IMR-90 (cell line): ENCODE data around the gene GNAI2. TPM values are rescaled to one million over a fixed set of nuclear protein-coding genes. Genes with fewer than 3 reads are reported as not detected.

Experiments used
- ATAC-seq: fragments of 200-7000 bp; cut with Tn5 transposase; 2 replicates; pipeline ENCODE4 v1.9.1; 2020; ENCODE audit warnings: low read depth, mild to moderate bottlenecking, moderate library complexity
- BruUV-seq: library from RNA; stranded (reverse); fragments of 400-500 nt; replicated peaks from 2 replicates; lab custom pipeline; 2021; lab: Mats Ljungman, UMichigan
- CTCF ChIA-PET: fragments of 300-600 bp; formaldehyde crosslinking; extraction: SDS; loops from one replicate; lab custom pipeline; 2021; ENCODE audit warnings: antibody characterized with exemption; lab: Yijun Ruan, JAX
- POLR2A ChIA-PET: fragments of 300-600 bp; sonication (Branson Sonifier 250); formaldehyde crosslinking; loops from one replicate; lab custom pipeline; 2022; ENCODE audit warnings: antibody characterized with exemption; ENCODE audit not compliant: unreplicated experiment; lab: Charles Lee
- DNase-seq: peaks from one replicate; pipeline ENCODE4 v3.0.0; 2013
- H2AFZ ChIP-seq: replicated peaks from 2 replicates; pipeline ENCODE3; 2013; ENCODE audit warnings: low read length, mild to moderate bottlenecking; ENCODE audit not compliant: poor library complexity
- H2AK5ac ChIP-seq: 2 replicates; pipeline ENCODE4 v1.6.1; 2013; ENCODE audit warnings: low read depth, low read length, inconsistent platforms
- H2AK9ac ChIP-seq: replicated peaks from 2 replicates; pipeline ENCODE3; 2013; ENCODE audit warnings: mild to moderate bottlenecking, low read depth, low read length, moderate library complexity; ENCODE audit not compliant: poor library complexity
- H2BK120ac ChIP-seq: 2 replicates; pipeline ENCODE4 v1.6.1; 2013; ENCODE audit warnings: low read depth, low read length, inconsistent platforms
- H2BK15ac ChIP-seq: 3 replicates; pipeline ENCODE4 v1.6.1; 2013; ENCODE audit warnings: low read depth, low read length, inconsistent platforms
- H2BK20ac ChIP-seq: 2 replicates; pipeline ENCODE4 v1.6.1; 2013; ENCODE audit warnings: low read depth, mild to moderate bottlenecking, inconsistent platforms, low read length, moderate library complexity
- H2BK5ac ChIP-seq: 2 replicates; pipeline ENCODE4 v1.6.1; 2013; ENCODE audit warnings: mild to moderate bottlenecking, low read depth, low read length, inconsistent platforms; ENCODE audit not compliant: poor library complexity, severe bottlenecking
- H3K14ac ChIP-seq: replicated peaks from 2 replicates; pipeline ENCODE4 v1.6.1; 2013; ENCODE audit warnings: low read depth, low read length, inconsistent platforms
- H3K18ac ChIP-seq: 2 replicates; pipeline ENCODE4 v1.6.1; 2013; ENCODE audit warnings: low read depth, low read length, control low read depth
- H3K23ac ChIP-seq: 2 replicates; pipeline ENCODE4 v1.6.1; 2013; ENCODE audit warnings: low read depth, low read length, inconsistent platforms
- H3K27ac ChIP-seq: 2 replicates; pipeline ENCODE4 v1.5.1; 2013; ENCODE audit warnings: mild to moderate bottlenecking, control low read depth, low read length; ENCODE audit not compliant: insufficient read depth
- H3K27me3 ChIP-seq: 2 replicates; pipeline ENCODE4 v1.6.1; 2013; ENCODE audit warnings: low read length; ENCODE audit not compliant: control insufficient read depth, insufficient read depth
- H3K36me3 ChIP-seq: 2 replicates; pipeline ENCODE4 v1.6.1; 2013; ENCODE audit warnings: low read length, mixed read lengths; ENCODE audit not compliant: control insufficient read depth, insufficient read depth
- H3K4ac ChIP-seq: 2 replicates; pipeline ENCODE4 v1.6.1; 2013; ENCODE audit warnings: low read depth, low read length, inconsistent platforms
- H3K4me1 ChIP-seq: 2 replicates; pipeline ENCODE4 v1.6.1; 2013; ENCODE audit warnings: low read length, mixed read lengths; ENCODE audit not compliant: control insufficient read depth, insufficient read depth
- H3K4me2 ChIP-seq: 2 replicates; pipeline ENCODE4 v1.6.1; 2013; ENCODE audit warnings: low read depth, mild to moderate bottlenecking, control low read depth, low read length, moderate library complexity
- H3K4me3 ChIP-seq: 2 replicates; pipeline ENCODE4 v1.5.1; 2013; ENCODE audit warnings: low read depth, mild to moderate bottlenecking, control low read depth, low read length, moderate library complexity; ENCODE audit not compliant: insufficient read depth
- H3K56ac ChIP-seq: 2 replicates; pipeline ENCODE4 v1.6.1; 2013; ENCODE audit warnings: low read length, inconsistent platforms; ENCODE audit not compliant: insufficient read depth; ENCODE audit errors: extremely low read depth
- H3K79me1 ChIP-seq, 2 experiments: 2 replicates each; pipeline ENCODE4 v1.6.1; 2013; ENCODE audit warnings: low read length in 2 of 2, inconsistent platforms in 1 of 2, low read depth in 1 of 2
- H3K9ac ChIP-seq: 2 replicates; pipeline ENCODE4 v1.6.1; 2013; ENCODE audit warnings: low read depth, low read length, control low read depth
- H3K9me1 ChIP-seq: 2 replicates; pipeline ENCODE4 v1.6.1; 2013; ENCODE audit warnings: low read length, inconsistent platforms; ENCODE audit not compliant: insufficient read depth
- H3K9me3 ChIP-seq: 2 replicates; pipeline ENCODE4 v1.6.1; 2013; ENCODE audit warnings: low read length; ENCODE audit not compliant: control insufficient read depth, insufficient read depth
- H4K20me1 ChIP-seq: 2 replicates; pipeline ENCODE4 v1.6.1; 2013; ENCODE audit warnings: low read length, inconsistent platforms; ENCODE audit not compliant: insufficient read depth
- H4K5ac ChIP-seq: 2 replicates; pipeline ENCODE4 v1.6.1; 2013; ENCODE audit warnings: mild to moderate bottlenecking, low read depth, low read length, control low read depth
- H4K8ac ChIP-seq, 2 experiments: 2 replicates each; pipeline ENCODE4 v1.6.1; 2013; ENCODE audit warnings: low read depth in 2 of 2, low read length in 2 of 2, control low read depth in 1 of 2, inconsistent platforms in 1 of 2
- H4K91ac ChIP-seq: 2 replicates; pipeline ENCODE4 v1.6.1; 2013; ENCODE audit warnings: low read depth, low read length, inconsistent platforms; ENCODE audit not compliant: insufficient read depth
- BHLHE40 ChIP-seq: fragments of 150-350 bp; IDR thresholded peaks from 2 replicates; pipeline ENCODE4 v1.6.1; 2016; ENCODE audit warnings: mild to moderate bottlenecking, low read depth, low read length
- CEBPB ChIP-seq: IDR thresholded peaks from 2 replicates; pipeline ENCODE4 v1.6.1; 2012; ENCODE audit warnings: low read depth, low read length, improper control_type of control experiment
- CHD1 ChIP-seq: IDR thresholded peaks from 2 replicates; pipeline ENCODE4 v1.6.1; 2012; ENCODE audit warnings: low read depth, low read length, improper control_type of control experiment
- CTCF ChIP-seq: conservative IDR thresholded peaks from 2 replicates; pipeline ENCODE4 v1.5.1; 2012; ENCODE audit warnings: mild to moderate bottlenecking, low read depth, low read length, improper control_type of control experiment
- ELK1 ChIP-seq: fragments of 150-350 bp; IDR thresholded peaks from 2 replicates; pipeline ENCODE4 v1.6.1; 2016; ENCODE audit warnings: low read depth, mild to moderate bottlenecking, low read length, moderate library complexity, borderline replicate concordance
- FOS ChIP-seq: fragments of 150-350 bp; IDR thresholded peaks from 2 replicates; pipeline ENCODE4 v1.6.1; 2016; ENCODE audit warnings: low read depth, low read length
- MAFK ChIP-seq: IDR thresholded peaks from 2 replicates; pipeline ENCODE4 v1.6.1; 2012; ENCODE audit warnings: low read depth, low read length, improper control_type of control experiment
- MAZ ChIP-seq: IDR thresholded peaks from 2 replicates; pipeline ENCODE4 v1.6.1; 2012; ENCODE audit warnings: low read depth, mild to moderate bottlenecking, low read length, improper control_type of control experiment, moderate library complexity, borderline replicate concordance
- MXI1 ChIP-seq: IDR thresholded peaks from 2 replicates; pipeline ENCODE4 v1.6.1; 2012; ENCODE audit warnings: low read depth, mild to moderate bottlenecking, low read length, moderate library complexity, borderline replicate concordance
- NFE2L2 ChIP-seq: fragments of 150-350 bp; IDR thresholded peaks from 2 replicates; pipeline ENCODE4 v1.6.1; 2016; ENCODE audit warnings: low read depth, mild to moderate bottlenecking, low read length
- POLR2A ChIP-seq: IDR thresholded peaks from 2 replicates; pipeline ENCODE4 v1.6.1; 2012; ENCODE audit warnings: mild to moderate bottlenecking, low read depth, low read length
- RAD21 ChIP-seq: IDR thresholded peaks from 2 replicates; pipeline ENCODE4 v1.6.1; 2012; ENCODE audit warnings: low read length, improper control_type of control experiment
- RCOR1 ChIP-seq: IDR thresholded peaks from 2 replicates; pipeline ENCODE4 v1.6.1; 2012; ENCODE audit warnings: mild to moderate bottlenecking, low read length, improper control_type of control experiment; ENCODE audit not compliant: insufficient replicate concordance
- RFX5 ChIP-seq: IDR thresholded peaks from 2 replicates; pipeline ENCODE4 v1.8.0; 2012; ENCODE audit warnings: low read depth, mild to moderate bottlenecking, low read length, moderate library complexity
- SMC3 ChIP-seq: fragments of 150-350 bp; IDR thresholded peaks from 2 replicates; pipeline ENCODE4 v1.6.1; 2016; ENCODE audit warnings: low read depth, mild to moderate bottlenecking, antibody characterized with exemption, low read length, moderate library complexity
- USF2 ChIP-seq: fragments of 150-350 bp; IDR thresholded peaks from 2 replicates; pipeline ENCODE4 v1.6.1; 2017; ENCODE audit warnings: mild to moderate bottlenecking, antibody characterized with exemption, low read length, low read depth
- WGBS, 2 experiments: methylation state at CpG; one replicate each; pipeline versions ENCODE4 v1.1.5 to v1.1.7; 2013; ENCODE audit warnings: missing lambda C conversion rate in 2 of 2; ENCODE audit not compliant: insufficient read length in 1 of 2; ENCODE audit errors: extremely low coverage in 2 of 2; 5-methylcytosine and 5-hydroxymethylcytosine counted together
- dilution Hi-C: fragments of 300-500 bp; cut with HindIII; formaldehyde crosslinking; loops from one replicate; pipeline ENCODE4 v1.14.3; 2018; ENCODE audit warnings: low sequenced_read_pairs; ENCODE audit not compliant: unreplicated experiment
- in situ Hi-C: fragments of 300-500 bp; cut with MboI; formaldehyde crosslinking; loops from 3 replicates; pipeline ENCODE4 v1.14.3; 2019; ENCODE audit warnings: low sequenced_read_pairs, inconsistent platforms, mixed read lengths
- intact Hi-C: fragments of 100-400 bp; cut with micrococcal nuclease; formaldehyde crosslinking; loops from 2 replicates; pipeline ENCODE4 v1.10.0; 2022
- polyA plus RNA-seq, 3 experiments: library from polyadenylated mRNA; depleted of rRNA; stranded (reverse); fragments of >200 nt; gene quantifications; 2 replicates each; pipeline ENCODE4 v1.2.3, GENCODE V29; 2012; ENCODE audit warnings: low replicate concordance in 1 of 3
- total RNA-seq: library from RNA; depleted of rRNA; stranded (reverse); fragments of >200 nt; gene quantifications from 2 replicates; pipeline ENCODE4 v1.2.3, GENCODE V29; 2012

Gene GNAI2
- total and polyA plus RNA-seq, 2 of the 4 experiments (the other 2 are of a cell fraction) = 867 to 1,079 TPM

GRCh38 chr3:50289130-50289529 lies 53.1 kb downstream of the GNAI2 start:
- no TSS peak for BruUV-seq
- Histone ChIP-seq H3K4me3 (no peak overlapping the region), H4K91ac (no peak overlapping the region), H4K20me1 (no peaks in the 10 kb centered on the region; the same call in 1 of the 2 replicates), H3K27ac (no peak overlapping the region), H3K56ac (no peak overlapping the region), H3K9me1 (no peaks in the 10 kb centered on the region; the same call in 1 of the 2 replicates), H2BK120ac (no peak overlapping the region), H3K4ac (no peak overlapping the region), H3K14ac (no peak overlapping the region), H2BK20ac (no peak overlapping the region), H3K4me1 (peaks cover 8% of the 10 kb centered on the region), H3K18ac (no peak overlapping the region), H2AK5ac (no peak overlapping the region), H4K8ac (no peak overlapping the region), H3K27me3 (no peaks in the 10 kb centered on the region), H2BK5ac (no peak overlapping the region), H3K9ac (no peak overlapping the region), H2AFZ (no peak overlapping the region), H3K79me1 (peaks cover 14 to 31% of the 10 kb centered on the region in 2 experiments), H3K23ac (no peak overlapping the region), H3K36me3 (peaks cover 34% of the 10 kb centered on the region), H4K5ac (no peak overlapping the region), H3K4me2 (no peak overlapping the region), H2AK9ac (no peak overlapping the region), H2BK15ac (no peak overlapping the region), H3K9me3 (no peaks in the 10 kb centered on the region)
- WGBS, 2 experiments = no CpG with 5 or more reads among the region's 6 CpGs
- in situ Hi-C loops = no loop called here
- no peak for ATAC-seq
- DNase-seq = no peak
- ChIA-PET CTCF (no interaction called here), POLR2A (no interaction called here)
- TF ChIP-seq POLR2A = no peak
- TF ChIP-seq CEBPB = no peak
- no peak for TF ChIP-seq MAFK
- no peak for TF ChIP-seq MAZ
- TF ChIP-seq RCOR1 = no peak
- no peak for TF ChIP-seq CHD1
- TF ChIP-seq FOS = no peak
- TF ChIP-seq USF2 = no peak
- TF ChIP-seq NFE2L2 = no peak
- TF ChIP-seq MXI1 = no peak
- TF ChIP-seq CTCF = no peak
- TF ChIP-seq RAD21 = no peak
- no peak for TF ChIP-seq RFX5
- TF ChIP-seq SMC3 = no peak
- TF ChIP-seq BHLHE40 = no peak
- TF ChIP-seq ELK1 = no peak
- intact Hi-C loops = no loop called here
- dilution Hi-C loops = no loop called here
